Gastrocnemius medialis (tissue), 4 donors: ENCODE results near the gene OR6X1. TPM values are rescaled to one million over a fixed set of nuclear protein-coding genes. Genes with fewer than 3 reads are reported as not detected.

Experiments used
- ATAC-seq, 2 donors: fragments of 150-250 bp; one replicate each; pipeline ENCODE4 v1.9.1; 2016
- DNase-seq, 2 donors: peaks; one replicate each; pipeline ENCODE4 v3.0.0-alpha.2; 2019
- H3K27ac ChIP-seq, 4 donors: fragments of 200-600 bp; sonication (generic); 1 replicate in 1 of 4; 2 replicates in 3 of 4; pipeline ENCODE4 v1.5.1; 2016 to 2018; ENCODE audit warnings: mild to moderate bottlenecking in 2 of 4, moderate library complexity in 1 of 4
- H3K27me3 ChIP-seq, 3 donors: fragments of 200-600 bp; sonication (generic) in 2 of 3; 1 replicate in 1 of 3; 2 replicates in 2 of 3; pipeline versions ENCODE4 v1.5.1 to v1.6.0; 2016 to 2019; ENCODE audit warnings: mild to moderate bottlenecking in 1 of 3, moderate library complexity in 1 of 3
- H3K36me3 ChIP-seq, 2 donors: fragments of 200-600 bp; sonication (generic) in 1 of 2; one replicate each; pipeline ENCODE4 v1.5.1; 2017 to 2018
- H3K4me1 ChIP-seq, 2 donors: fragments of 200-600 bp; sonication (generic) in 1 of 2; one replicate each; pipeline ENCODE4 v1.5.1; 2016 to 2017; ENCODE audit warnings: mild to moderate bottlenecking in 2 of 2
- H3K4me3 ChIP-seq, 4 donors: fragments of 200-600 bp; sonication (generic) in 3 of 4; 1 replicate in 1 of 4; 2 replicates in 3 of 4; pipeline ENCODE4 v1.5.1; 2016 to 2019; ENCODE audit warnings: mild to moderate bottlenecking in 2 of 4
- H3K9me3 ChIP-seq, 3 donors: fragments of 200-600 bp; sonication (generic) in 2 of 3; 1 replicate in 1 of 3; 2 replicates in 2 of 3; pipeline ENCODE4 v1.5.1; 2016 to 2019
- CTCF ChIP-seq, 5 experiments: fragments of 450-650 bp in 3 of 5; fragments of 200-600 bp in 2 of 5; sonication (generic) in 2 of 5; IDR thresholded peaks in 4 of 5; conservative IDR thresholded peaks in 1 of 5; 1 replicate in 4 of 5; 2 replicates in 1 of 5; pipeline ENCODE4 v1.5.1; 2016 to 2019; ENCODE audit warnings: antibody characterized with exemption in 5 of 5, mild to moderate bottlenecking in 3 of 5, moderate library complexity in 3 of 5
- POLR2A ChIP-seq, 2 donors: fragments of 450-650 bp; IDR thresholded peaks; one replicate each; pipeline ENCODE4 v1.6.1; 2017; ENCODE audit warnings: antibody characterized with exemption in 2 of 2, mild to moderate bottlenecking in 2 of 2, moderate library complexity in 2 of 2
- in situ Hi-C, 4 donors: fragments of 200-750 bp; cut with MboI; loops; one replicate each; pipeline versions ENCODE4 v1.15.0 to v1.8.0; 2017; ENCODE audit warnings: low sequenced_read_pairs in 4 of 4
- intact Hi-C: fragments of 100-400 bp; cut with DNase I; formaldehyde crosslinking; loops from one replicate; pipeline ENCODE4 v1.15.1; 2023; ENCODE audit warnings: low total_unique reads
- total RNA-seq, 4 donors: library from RNA; depleted of rRNA; stranded (reverse); fragments of >200 nt; gene quantifications; one replicate each; pipeline versions ENCODE4 v1.1.0 to v1.2.3, GENCODE V29; 2016

The OR6X1 gene
- total RNA-seq, 4 donors from 2014 or later = not detected

GRCh38 chr11:123773026-123773425, 18.7 kb upstream of the OR6X1 start:
- TF ChIP-seq POLR2A (IDR thresholded peaks at IDR 0.05) = no peak
- no peak for TF ChIP-seq CTCF (IDR thresholded peaks at IDR 0.05 in 4 of 5, conservative IDR thresholded peaks at IDR 0.05 in 1 of 5)

GRCh38 chr11:123771664-123772063, 17.3 kb upstream of the OR6X1 start:
- TF ChIP-seq POLR2A (IDR thresholded peaks at IDR 0.05) = no peak
- no peak for TF ChIP-seq CTCF (IDR thresholded peaks at IDR 0.05 in 4 of 5, conservative IDR thresholded peaks at IDR 0.05 in 1 of 5)
- H3K36me3 ChIP-seq = no peaks in the 10 kb centered on the region
- no peak overlapping the region for H3K27ac ChIP-seq
- no peaks in the 10 kb centered on the region for H3K9me3 ChIP-seq
- intact Hi-C loops (no loop called here), in situ Hi-C loops (no loop called here)
- ATAC-seq (no peak), DNase-seq (no peak)
- H3K4me1 ChIP-seq = no peaks in the 10 kb centered on the region
- H3K4me3 ChIP-seq = no peak overlapping the region
- H3K27me3 ChIP-seq = no peaks in the 10 kb centered on the region

More at GRCh38 chr11:123773026-123773425, 18.7 kb upstream of the OR6X1 start:
- H3K4me3 ChIP-seq = no peak overlapping the region
- no peaks in the 10 kb centered on the region for H3K27me3 ChIP-seq
- in situ Hi-C loops (no loop called here), intact Hi-C loops (no loop called here)
- no peaks in the 10 kb centered on the region for H3K4me1 ChIP-seq
- H3K27ac ChIP-seq = no peak overlapping the region
- ATAC-seq (no peak), DNase-seq (no peak)
- no peaks in the 10 kb centered on the region for H3K9me3 ChIP-seq
- no peaks in the 10 kb centered on the region for H3K36me3 ChIP-seq

- Histone ChIP-seq H3K4me3 (no peak overlapping the region), H3K4me1 (no peaks in the 10 kb centered on the region), H3K9me3 (no peaks in the 10 kb centered on the region), H3K36me3 (no peaks in the 10 kb centered on the region), H3K27me3 (no peaks in the 10 kb centered on the region), H3K27ac (no peak overlapping the region)
- ATAC-seq = no peak
- in situ Hi-C loops = no loop called here
- DNase-seq = no peak
- TF ChIP-seq CTCF (IDR thresholded peaks at IDR 0.05 in 4 of 5, conservative IDR thresholded peaks at IDR 0.05 in 1 of 5) = no peak
- no peak for TF ChIP-seq POLR2A (IDR thresholded peaks at IDR 0.05)
- intact Hi-C loops = no loop called here
Measured at GRCh38 chr11:123770712-123771111, 16.4 kb upstream of the OR6X1 start.

- H3K4me3 ChIP-seq = no peak overlapping the region
- no peaks in the 10 kb centered on the region for H3K27me3 ChIP-seq
- no peak overlapping the region for H3K27ac ChIP-seq
- no peak for ATAC-seq
- H3K9me3 ChIP-seq = no peaks in the 10 kb centered on the region
- H3K4me1 ChIP-seq = no peaks in the 10 kb centered on the region
- no peaks in the 10 kb centered on the region for H3K36me3 ChIP-seq
- intact Hi-C loops = no loop called here
- TF ChIP-seq POLR2A (IDR thresholded peaks at IDR 0.05) (no peak), CTCF (IDR thresholded peaks at IDR 0.05 in 4 of 5, conservative IDR thresholded peaks at IDR 0.05 in 1 of 5) (no peak)
- in situ Hi-C loops = no loop called here
- DNase-seq = no peak
Measured at GRCh38 chr11:123765601-123766000, 11.3 kb upstream of the OR6X1 start.

- ATAC-seq (no peak), DNase-seq (no peak)
- Histone ChIP-seq H3K4me1 (no peaks in the 10 kb centered on the region), H3K36me3 (no peaks in the 10 kb centered on the region), H3K9me3 (no peaks in the 10 kb centered on the region), H3K27me3 (no peaks in the 10 kb centered on the region), H3K27ac (no peak overlapping the region), H3K4me3 (no peak overlapping the region)
- in situ Hi-C loops = no loop called here
- intact Hi-C loops = no loop called here
- no peak for TF ChIP-seq CTCF (IDR thresholded peaks at IDR 0.05 in 4 of 5, conservative IDR thresholded peaks at IDR 0.05 in 1 of 5)
Measured at GRCh38 chr11:123762422-123762821, 8.1 kb upstream of the OR6X1 start.
